Measurements from ENCODE around the gene MBNL1. TPM values are rescaled to one million over a fixed set of nuclear protein-coding genes. Genes with fewer than 3 reads are reported as not detected.

Gene MBNL1
- total RNA-seq, 1 experiment from 2014 or later = 200 TPM

DNA sequence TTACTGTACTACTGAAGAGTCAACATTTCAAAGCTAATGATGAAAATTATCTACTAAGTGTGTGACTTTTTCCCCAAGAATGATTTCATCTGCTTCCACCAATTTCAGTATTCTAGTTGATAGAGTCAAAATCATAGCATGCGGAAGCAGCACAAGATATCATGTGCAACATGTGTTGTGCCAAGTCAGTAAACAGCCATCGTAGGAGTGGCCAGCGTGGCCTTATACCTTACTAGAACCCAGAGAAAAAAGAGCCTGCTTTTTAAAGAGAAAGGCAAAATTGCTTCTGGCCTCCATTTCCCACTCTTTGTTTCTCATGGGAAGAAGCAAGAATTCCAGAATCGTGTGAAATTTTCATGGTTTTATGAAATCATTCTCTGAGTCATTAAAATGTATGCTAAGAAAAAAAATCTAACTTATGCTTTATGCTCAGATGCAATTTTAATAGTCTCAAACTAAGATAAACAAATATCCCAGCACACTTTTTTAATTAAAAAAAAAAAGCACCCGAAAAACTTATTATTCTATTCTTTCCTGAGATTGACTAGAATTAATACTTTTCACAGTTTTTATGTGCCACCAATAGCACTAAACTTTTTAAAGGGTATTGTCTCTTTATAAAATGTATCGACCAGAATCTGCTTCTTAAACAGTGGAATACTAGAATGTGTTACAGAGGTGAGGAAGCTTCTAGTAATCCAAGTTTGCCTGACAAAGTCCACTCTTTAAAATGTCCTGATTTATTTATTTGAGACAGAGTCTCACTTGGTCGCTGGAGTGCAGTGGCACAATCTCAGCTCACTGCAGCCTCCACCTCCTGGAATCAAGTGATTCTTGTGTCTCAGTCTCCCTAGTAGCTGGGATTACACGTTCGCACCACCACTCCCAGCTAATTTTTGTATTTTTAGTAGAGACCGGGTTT, 87.3 kb downstream of the MBNL1 start:
- RAD21 ChIA-PET (ENCODE audit: low non-redundant PET in 1 of 2, low total read pairs in 2 of 2, uncharacterized antibody in 2 of 2, unreplicated experiment in 2 of 2) = no interaction called here
- Histone ChIP-seq H3K4me3 (replicated peaks in 1 of 2; ENCODE audit: low read depth in 1 of 2, low read length in 2 of 2) (no peak overlapping the region), H3K9me3 (ENCODE audit: control insufficient read depth in 1 of 2, insufficient read depth in 1 of 2, low read depth in 1 of 2, low read length in 2 of 2) (no peaks in the 10 kb centered on the region), H3K4me2 (ENCODE audit: low read length) (no peak overlapping the region), H3K27ac (ENCODE audit: low read depth, low read length) (no peak overlapping the region), H3K27me3 (ENCODE audit: insufficient read depth, low read length) (no peaks in the 10 kb centered on the region), H3K9me2 (ENCODE audit: insufficient read depth) (no peaks in the 10 kb centered on the region), H3K36me3 (ENCODE audit: control insufficient read depth in 1 of 2, insufficient read depth in 2 of 2, low read length in 2 of 2) (0 out of 4 replicates have a peak, but pooled peaks cover 0 to 3% of the 10 kb centered on the region in 2 experiments), H3K4me1 (ENCODE audit: control insufficient read depth in 1 of 2, insufficient read depth in 2 of 2, low read length in 2 of 2) (peaks cover 18 to 22% of the 10 kb centered on the region in 2 experiments), H3K79me2 (ENCODE audit: insufficient read depth, low read length) (peaks cover 98% of the 10 kb centered on the region), H2AFZ (ENCODE audit: low read depth, low read length, poor library complexity, severe bottlenecking) (no peak overlapping the region), H3K9ac (ENCODE audit: low read length) (no peak overlapping the region), H4K20me1 (ENCODE audit: insufficient read depth) (no peaks in the 10 kb centered on the region; the same call in 1 of the 2 replicates)
- CTCF ChIA-PET = no interaction called here
- intact Hi-C loops (cut with micrococcal nuclease) = no loop called here
- ATAC-seq (no peak), DNase-seq (ENCODE audit: low read depth, low spot score) (no peak)
- POLR2A ChIA-PET = no interaction called here
- TF ChIP-seq, protein P1, sequence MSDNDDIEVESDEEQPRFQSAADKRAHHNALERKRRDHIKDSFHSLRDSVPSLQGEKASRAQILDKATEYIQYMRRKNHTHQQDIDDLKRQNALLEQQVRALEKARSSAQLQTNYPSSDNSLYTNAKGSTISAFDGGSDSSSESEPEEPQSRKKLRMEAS (IDR thresholded peaks at IDR 0.05) = no peak
- TF ChIP-seq JUND (IDR thresholded peaks at IDR 0.05) (no peak), SIN3A (IDR thresholded peaks at IDR 0.05; ENCODE audit: low read depth) (no peak), FOSL1 (IDR thresholded peaks at IDR 0.05; ENCODE audit: low read depth) (no peak), EGR1 (IDR thresholded peaks at IDR 0.05; ENCODE audit: low read depth) (no peak), TCF7L2 (IDR thresholded peaks at IDR 0.05; ENCODE audit: borderline replicate concordance, extremely low read depth, insufficient read depth, insufficient read length) (no peak), ELF1 (IDR thresholded peaks at IDR 0.05; ENCODE audit: borderline replicate concordance, low read depth) (no peak), POLR2A (IDR thresholded peaks at IDR 0.05; ENCODE audit: borderline replicate concordance, extremely low read depth, insufficient read depth, insufficient read length) (no peak), ZFX (IDR thresholded peaks at IDR 0.05) (no peak), SP1 (IDR thresholded peaks at IDR 0.05; ENCODE audit: low read depth) (no peak), POLR2AphosphoS5 (IDR thresholded peaks at IDR 0.05; ENCODE audit: low read depth, low read length) (no peak), EZH2phosphoT487 (IDR thresholded peaks at IDR 0.05; ENCODE audit: borderline replicate concordance) (no peak), CBX3 (IDR thresholded peaks at IDR 0.05; ENCODE audit: low read depth) (no peak), ZNF274 (IDR thresholded peaks at IDR 0.05; ENCODE audit: low read depth, low read length) (no peak), YY1 (IDR thresholded peaks at IDR 0.05; ENCODE audit: extremely low read depth, insufficient replicate concordance, low read depth, low read length) (no peak)
- TF ChIP-seq, protein P2, sequence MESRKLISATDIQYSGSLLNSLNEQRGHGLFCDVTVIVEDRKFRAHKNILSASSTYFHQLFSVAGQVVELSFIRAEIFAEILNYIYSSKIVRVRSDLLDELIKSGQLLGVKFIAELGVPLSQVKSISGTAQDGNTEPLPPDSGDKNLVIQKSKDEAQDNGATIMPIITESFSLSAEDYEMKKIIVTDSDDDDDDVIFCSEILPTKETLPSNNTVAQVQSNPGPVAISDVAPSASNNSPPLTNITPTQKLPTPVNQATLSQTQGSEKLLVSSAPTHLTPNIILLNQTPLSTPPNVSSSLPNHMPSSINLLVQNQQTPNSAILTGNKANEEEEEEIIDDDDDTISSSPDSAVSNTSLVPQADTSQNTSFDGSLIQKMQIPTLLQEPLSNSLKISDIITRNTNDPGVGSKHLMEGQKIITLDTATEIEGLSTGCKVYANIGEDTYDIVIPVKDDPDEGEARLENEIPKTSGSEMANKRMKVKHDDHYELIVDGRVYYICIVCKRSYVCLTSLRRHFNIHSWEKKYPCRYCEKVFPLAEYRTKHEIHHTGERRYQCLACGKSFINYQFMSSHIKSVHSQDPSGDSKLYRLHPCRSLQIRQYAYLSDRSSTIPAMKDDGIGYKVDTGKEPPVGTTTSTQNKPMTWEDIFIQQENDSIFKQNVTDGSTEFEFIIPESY (IDR thresholded peaks at IDR 0.05; ENCODE audit: extremely low read depth, insufficient replicate concordance, low read length) = no peak
- TF ChIP-seq, protein P3, sequence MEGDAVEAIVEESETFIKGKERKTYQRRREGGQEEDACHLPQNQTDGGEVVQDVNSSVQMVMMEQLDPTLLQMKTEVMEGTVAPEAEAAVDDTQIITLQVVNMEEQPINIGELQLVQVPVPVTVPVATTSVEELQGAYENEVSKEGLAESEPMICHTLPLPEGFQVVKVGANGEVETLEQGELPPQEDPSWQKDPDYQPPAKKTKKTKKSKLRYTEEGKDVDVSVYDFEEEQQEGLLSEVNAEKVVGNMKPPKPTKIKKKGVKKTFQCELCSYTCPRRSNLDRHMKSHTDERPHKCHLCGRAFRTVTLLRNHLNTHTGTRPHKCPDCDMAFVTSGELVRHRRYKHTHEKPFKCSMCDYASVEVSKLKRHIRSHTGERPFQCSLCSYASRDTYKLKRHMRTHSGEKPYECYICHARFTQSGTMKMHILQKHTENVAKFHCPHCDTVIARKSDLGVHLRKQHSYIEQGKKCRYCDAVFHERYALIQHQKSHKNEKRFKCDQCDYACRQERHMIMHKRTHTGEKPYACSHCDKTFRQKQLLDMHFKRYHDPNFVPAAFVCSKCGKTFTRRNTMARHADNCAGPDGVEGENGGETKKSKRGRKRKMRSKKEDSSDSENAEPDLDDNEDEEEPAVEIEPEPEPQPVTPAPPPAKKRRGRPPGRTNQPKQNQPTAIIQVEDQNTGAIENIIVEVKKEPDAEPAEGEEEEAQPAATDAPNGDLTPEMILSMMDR (IDR thresholded peaks at IDR 0.05 in 2 of 3, conservative IDR thresholded peaks at IDR 0.05 in 1 of 3; ENCODE audit: borderline replicate concordance in 1 of 3, insufficient read depth in 1 of 3, low read depth in 2 of 3, low read length in 2 of 3) = no peak
- TF ChIP-seq, protein P4, sequence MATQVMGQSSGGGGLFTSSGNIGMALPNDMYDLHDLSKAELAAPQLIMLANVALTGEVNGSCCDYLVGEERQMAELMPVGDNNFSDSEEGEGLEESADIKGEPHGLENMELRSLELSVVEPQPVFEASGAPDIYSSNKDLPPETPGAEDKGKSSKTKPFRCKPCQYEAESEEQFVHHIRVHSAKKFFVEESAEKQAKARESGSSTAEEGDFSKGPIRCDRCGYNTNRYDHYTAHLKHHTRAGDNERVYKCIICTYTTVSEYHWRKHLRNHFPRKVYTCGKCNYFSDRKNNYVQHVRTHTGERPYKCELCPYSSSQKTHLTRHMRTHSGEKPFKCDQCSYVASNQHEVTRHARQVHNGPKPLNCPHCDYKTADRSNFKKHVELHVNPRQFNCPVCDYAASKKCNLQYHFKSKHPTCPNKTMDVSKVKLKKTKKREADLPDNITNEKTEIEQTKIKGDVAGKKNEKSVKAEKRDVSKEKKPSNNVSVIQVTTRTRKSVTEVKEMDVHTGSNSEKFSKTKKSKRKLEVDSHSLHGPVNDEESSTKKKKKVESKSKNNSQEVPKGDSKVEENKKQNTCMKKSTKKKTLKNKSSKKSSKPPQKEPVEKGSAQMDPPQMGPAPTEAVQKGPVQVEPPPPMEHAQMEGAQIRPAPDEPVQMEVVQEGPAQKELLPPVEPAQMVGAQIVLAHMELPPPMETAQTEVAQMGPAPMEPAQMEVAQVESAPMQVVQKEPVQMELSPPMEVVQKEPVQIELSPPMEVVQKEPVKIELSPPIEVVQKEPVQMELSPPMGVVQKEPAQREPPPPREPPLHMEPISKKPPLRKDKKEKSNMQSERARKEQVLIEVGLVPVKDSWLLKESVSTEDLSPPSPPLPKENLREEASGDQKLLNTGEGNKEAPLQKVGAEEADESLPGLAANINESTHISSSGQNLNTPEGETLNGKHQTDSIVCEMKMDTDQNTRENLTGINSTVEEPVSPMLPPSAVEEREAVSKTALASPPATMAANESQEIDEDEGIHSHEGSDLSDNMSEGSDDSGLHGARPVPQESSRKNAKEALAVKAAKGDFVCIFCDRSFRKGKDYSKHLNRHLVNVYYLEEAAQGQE (IDR thresholded peaks at IDR 0.05; ENCODE audit: low read depth) = no peak
- BruUV-seq (replicated peaks) = no TSS peak
